NAMALWA (cell line): ENCODE data around the gene TRIL.

Experiments
- DNase-seq: peaks from one replicate; pipeline ENCODE4 v3.0.0-alpha.2; 2015; ENCODE audit warnings: low spot score

The TRIL gene

DNA sequence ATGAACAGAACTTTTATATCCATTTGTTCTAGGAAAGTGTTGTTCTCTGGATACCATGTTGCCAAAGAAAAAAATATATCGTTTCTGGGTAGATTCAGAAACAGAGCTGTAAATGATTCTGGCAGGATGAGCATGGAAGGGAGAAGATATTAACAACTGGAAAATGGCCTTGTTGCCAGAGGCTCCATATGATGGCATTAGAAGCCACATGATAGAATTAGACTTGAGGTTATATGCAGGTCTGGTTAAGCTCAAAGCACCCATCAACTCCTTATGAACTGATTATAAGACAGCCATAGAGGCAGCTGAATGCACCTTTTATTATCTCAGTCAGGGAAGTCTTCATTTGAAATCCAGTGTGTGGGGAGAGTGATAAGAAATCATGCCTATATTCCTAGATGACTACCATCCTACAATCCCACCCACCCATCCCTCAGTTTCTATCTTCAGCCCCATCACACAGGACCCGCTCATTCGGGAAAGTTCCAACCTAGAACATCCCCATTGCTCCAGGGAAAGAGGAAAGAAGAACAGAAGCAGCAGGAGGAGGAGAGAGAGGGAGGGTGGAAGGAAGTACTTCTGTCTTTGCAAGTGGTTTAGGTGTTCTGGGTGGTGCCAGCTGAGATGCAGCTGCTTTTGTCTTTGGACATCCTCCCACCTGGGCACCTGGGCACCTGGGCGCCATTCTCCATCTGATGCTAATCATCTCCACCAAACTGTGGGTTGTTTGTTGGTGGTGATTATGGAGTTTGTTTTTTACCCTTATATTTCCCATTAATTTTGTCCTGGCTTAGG, 25.5 kb upstream of the TRIL start:
- DNase-seq, result no peak

DNA sequence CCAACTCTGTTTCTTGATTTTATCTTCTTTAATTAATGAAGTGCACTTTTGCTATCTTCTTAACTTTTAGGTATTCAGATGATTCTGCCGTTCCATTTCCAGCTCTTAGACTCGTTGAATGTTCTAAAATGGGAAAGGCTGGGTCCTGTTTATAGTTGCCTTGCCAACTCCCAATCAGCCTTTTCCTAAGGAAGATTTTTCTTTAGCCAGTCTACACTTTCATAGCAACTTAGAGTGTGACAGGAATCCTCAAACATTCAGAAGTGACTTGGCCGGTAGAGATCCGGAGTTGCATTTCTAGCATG, 23.0 kb upstream of the TRIL start:
- DNase-seq, result no peak

DNA sequence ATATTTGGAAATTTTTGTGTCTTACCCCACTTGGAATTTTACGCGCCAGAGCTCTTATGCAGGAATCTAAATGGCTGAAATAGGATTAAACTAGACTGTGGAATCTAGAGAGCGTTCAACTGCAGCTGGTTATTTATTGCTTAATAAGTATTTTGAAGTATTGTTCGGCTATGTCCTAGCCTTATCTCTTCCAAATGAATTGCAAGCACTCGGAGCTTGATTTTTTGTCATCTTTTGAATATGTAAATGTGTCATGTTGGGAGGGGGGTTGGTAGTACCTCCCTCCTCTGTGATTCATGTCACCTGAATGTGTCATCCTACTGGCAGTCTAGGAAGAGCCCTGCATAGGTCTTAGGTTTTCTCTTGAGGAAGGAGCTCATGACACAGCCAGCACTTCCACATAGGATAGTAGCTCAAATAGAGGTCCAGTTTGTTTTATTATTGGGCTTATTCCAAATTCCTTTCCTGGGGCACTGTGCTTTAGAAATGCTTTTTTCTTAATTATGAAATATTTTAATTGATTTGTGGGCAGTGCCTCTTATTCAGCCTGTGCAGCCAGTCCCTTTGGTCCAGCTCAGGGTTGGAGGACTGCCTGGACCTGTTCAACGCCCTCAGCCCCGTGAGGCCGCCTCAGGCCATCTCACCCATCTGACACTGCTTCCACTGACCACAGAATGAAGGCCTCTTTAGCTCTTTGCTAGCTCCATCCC, 22.5 kb upstream of the TRIL start:
- DNase-seq, result no peak

DNA sequence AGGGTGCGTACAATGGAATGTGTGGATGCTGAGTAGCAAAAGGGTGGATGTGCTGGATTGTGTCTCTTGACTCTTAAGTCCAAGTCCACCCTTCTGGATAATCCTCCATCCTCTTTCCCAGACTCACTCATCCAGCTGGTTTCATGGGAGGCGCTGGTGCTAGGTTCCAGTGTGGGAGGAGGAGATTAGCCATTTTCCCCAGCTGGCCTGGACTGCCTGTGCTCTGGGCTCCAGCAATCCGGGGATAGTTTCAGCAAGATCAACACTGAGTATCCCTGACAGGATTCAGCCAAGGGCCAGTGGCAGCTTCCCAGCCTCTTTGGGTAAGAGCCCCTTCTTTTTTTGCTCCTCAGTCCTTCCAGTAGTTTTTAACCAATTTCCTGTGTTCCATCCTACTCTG, 21.6 kb upstream of the TRIL start:
- no peak for DNase-seq

DNA sequence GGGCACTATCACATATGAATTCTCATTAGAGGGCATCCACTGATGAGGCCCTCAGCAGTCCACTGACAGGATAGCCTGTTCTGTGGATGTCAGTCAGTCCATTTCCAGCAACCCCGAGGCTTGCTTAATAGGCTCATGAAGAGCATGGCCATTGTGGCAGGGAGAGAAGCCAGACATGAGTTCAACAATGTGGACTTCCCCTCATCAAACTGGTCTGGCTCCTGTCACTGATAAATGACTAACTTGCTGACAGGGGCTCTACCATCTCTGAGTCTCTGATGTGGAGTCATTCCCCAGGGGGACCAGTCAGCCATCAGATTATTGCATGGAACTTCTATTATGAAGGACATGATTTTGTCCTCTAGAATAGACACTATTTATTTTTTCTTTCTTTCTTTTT, 19.8 kb upstream of the TRIL start:
- no peak for DNase-seq

DNA sequence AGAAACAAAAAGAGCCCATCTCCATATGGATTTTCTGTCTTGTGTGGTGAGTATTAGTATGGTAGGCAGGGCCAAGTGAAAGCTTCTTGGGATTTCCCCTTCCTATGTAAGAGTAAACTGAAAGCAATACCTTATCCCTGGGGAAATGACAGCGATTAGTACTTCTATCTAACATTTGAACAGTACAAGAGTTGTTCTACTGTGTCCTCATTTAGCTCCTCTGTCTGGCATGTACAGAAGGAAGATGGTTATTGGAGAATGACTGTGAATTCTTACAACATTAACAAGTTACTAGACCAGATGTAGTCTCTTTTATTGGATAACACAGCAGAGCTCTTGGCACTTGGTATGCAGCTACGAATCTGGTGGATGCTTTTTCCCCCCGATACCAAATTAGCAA, 17.9 kb upstream of the TRIL start:
- DNase-seq, result no peak

DNA sequence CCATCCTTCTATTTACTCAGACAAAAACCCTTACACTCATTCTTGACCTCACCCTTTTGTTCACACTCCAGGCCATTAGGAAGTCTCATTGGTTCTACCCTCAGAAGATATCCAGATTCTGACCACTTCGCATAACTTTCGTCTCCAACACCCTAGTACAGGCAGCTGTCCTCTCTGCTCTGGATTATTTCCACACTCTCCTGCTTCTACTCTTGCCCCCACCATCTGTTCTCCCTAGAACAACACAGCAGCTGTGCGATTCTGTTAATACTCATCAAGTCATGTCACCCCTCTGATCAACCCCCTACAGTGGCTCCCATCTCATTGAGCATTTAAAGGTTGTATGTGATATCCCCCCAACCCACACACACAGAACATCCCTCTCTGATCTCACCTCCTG, 15.5 kb upstream of the TRIL start:
- no peak for DNase-seq

DNA sequence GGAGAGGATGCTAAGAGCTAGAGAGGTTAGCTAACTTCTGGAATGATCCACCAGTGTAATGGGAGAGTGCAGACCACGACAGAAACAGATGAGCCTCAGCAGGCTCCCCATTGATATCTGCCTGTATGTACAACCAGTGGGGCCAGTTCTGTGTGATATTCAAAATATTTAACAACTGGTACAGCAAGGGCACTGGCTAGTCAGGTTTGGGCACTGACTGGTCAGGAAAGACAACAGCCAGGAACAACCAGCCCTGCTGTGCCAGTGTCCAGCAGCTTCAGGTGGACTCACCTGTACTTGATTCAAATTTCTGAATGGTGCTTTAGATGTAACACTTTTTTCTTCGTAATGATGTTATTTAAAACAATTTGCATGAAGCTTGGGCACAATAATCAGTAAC, 5.9 kb upstream of the TRIL start:
- no peak for DNase-seq

DNA sequence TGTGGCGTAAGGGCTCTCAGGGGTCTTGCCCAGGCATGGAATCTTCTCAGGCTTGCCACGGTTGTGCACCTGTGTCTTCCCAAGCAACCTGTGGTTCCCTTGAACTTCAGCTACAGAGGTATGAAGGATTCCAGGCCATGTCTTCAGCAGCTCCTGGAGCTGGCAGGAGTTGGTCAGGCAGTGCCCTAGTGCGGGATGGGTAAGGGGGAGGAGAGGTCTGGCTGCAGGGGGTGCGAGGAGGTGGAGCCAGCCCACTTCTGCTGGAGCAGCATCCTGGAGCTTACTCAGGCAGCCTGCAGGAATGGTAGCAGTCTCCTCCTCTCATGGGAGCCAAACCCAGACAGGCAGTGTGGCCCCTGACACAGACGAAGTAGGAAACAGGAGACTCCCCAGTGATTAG, 3.8 kb upstream of the TRIL start:
- no peak for DNase-seq

DNA sequence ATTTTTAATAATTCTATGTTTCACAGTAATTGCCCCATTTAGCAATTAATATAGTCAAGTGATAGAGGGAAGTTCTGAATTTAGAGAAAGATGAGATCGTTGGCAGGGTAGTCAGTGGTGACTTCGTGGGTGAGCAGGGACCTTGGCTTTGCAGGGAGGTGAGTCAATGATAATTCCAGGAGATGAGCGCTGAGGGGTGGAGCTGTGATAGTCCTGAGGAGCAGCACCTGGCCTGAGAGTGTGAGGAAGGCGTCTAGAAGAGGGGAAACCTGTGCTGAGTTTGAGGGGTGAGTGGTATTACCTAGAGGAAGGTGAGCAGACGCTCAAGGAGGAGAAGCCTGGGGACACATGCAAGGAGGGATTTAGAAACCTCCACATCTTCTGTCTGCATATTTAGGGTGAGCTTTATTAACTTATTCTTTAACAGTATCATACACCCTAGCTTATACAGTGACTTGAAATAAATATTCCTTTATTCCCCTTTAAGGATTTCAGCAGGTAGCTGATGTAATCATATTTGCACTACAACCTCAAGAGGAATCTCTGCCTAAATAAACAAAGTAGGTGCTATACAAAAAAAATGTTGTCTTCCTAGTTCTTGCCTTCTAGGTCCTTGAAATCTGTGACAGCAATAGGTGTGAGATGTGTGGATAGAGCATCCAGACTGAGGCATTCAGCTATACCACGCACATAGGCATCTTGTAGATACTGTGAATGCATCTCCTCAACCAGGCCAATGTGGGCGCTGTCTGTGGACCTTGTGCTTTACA, 2.1 kb upstream of the TRIL start:
- DNase-seq, result peak; percentile 9

DNA sequence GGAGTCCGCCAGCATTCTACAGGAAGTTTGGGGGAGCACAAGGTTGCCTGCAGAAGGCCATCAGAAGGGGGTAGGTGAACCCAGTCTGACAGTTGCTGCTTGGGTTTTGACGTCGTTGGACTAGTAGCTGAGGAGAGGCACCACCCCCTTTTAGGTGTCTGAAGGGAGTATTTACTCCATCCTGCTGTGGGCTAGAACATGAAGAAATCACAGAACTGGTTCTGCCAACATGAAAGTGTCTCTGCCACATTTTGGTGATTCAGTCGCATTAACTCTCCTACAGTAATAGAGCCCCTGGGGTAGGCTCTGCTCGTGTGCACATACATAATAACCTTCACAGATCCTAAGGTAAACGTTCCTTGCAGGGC, 834 bp upstream of the TRIL start:
- DNase-seq, result no peak

DNA sequence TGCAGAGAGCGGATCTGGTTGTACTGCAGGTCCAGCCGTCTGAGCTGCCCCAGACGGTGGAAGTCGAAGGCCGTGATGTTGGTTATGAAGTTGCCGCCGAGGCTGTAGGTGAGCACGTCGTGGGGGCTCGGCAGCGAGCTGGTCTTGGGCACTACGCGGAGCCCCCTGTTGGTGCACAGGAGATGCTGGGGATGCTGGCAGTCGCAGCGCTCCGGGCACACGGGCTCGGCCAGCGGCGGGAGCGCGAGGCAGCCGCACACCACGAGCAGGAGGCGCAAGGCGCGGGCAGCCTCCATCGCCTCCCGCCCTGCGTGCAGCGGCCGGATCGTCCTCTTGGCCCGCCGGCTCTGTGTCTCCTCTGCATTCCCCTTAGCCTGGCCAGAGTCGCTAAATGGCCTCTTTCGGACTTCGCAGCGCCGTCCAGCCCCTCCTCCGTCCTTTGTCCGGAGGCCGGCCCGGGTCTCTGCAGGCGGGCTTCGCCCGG, 337 bp downstream of the TRIL start:
- no peak for DNase-seq

DNA sequence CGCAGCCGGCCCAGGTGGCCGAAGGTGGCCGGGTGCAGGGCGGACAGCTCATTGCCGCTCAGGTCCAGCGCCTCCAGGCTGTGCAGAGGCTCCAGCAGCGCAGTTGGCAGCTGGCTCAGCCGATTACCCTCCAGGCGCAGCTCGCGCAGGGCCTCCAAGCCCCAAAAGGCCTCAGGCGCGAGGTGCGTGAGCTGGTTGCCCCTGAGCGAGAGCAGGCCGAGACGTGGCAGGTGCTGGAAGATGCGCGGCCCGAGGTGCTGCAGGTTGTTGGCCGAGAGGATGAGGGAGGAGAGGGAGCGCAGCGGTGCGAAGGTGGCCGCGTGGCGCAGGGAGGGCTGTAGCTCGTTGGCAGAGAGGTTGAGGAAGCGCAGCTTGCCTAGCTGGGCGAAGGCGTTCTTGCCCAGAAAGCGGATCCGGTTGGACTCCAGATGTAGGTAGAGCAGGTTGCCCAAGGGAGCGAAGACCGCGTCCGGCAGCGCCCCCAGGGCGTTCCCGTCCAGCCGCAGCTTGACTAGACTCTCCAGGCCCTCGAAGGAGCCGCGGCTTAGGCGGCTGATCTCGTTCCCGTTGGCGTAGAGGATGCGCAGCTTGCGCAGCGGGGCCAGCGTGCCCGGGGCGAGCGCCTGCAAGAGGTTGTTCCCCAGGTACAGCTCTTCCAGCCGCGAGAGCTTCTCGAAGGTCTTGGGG, 923 bp downstream of the TRIL start:
- no peak for DNase-seq

DNA sequence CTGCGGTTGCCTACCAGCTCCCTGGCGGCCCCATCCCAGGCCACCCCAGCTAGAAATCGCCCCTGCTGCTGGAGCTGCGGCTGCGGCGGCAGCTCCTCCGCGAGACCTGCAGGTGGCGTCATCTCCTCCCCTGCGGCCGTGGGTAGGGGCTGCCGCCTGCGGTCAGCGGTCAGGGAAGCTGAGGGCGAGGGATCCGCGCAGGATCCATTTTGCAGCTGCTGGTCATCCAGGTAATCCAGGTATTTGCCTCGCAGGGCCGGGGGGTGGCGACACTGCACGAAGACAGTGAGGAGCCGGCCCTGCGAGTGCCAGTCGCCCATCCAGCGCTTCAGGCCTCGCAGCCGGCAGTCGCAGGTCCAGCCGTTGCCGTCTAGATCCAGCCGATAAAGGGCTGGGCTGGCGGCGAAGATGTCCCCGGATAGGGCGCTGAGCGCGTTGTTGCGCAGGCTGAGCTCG, 1.5 kb downstream of the TRIL start:
- DNase-seq, result no peak

DNA sequence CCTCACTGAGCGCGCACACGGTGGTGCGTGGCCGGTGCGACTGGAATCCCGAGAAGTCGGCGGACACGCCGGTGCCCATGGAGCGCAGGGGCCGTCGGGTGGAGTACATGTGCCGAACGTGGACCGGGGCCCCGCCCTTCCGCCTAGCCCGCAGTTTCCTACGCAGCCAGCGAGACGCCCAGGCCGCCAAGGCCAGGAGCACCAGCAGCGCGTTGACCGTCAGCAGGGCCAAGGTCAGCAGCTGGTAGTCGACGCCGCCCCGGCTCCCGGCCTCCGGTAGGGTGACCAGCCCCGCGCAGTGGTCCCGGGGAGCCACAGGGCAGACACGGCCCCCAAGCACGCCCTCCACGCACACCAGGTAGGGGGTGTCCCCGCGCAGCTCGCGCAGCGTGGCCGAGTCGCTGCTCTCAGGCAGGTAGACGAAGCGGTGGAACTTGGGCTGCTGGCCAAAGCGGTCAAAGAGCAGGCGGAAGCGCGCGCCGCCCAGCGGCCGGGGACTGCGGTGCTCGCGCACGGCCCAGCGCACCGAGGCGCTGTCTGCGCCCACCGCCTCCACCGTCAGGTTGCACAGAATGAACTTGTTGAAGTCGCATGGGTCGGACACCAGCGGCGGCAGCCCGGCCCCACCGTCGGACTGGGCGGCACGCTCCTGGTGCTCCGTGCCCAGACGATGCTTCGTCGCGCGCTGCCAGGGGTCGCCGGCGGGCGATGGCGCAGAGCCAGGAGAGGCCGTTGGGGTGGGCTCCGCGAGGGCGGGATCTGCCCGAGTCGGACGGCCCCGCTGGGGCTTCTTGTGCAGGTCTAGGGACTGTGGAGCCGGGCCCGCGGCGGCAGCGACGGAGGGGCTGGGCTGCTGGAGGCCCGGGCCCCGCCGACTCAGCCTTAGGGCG, 2.2 kb downstream of the TRIL start:
- DNase-seq, result no peak

DNA sequence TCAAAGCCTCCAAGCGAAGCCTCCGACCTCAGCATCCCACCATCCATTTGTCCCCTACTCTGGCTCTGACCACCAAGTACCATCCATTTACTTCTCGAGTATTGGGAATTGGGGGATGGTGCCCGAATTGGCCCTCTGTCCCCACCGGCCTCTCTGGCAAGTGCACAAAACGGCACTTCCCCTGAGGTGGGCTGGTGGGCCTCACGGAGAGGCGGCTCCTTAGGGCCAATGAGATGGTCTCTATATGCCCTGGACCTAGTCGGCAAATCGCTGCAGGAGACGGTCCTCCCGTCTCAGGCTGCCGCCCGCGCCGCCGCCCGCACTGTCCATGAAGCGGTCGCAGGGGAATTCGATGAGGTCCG, 2.8 kb downstream of the TRIL start:
- no peak for DNase-seq

DNA sequence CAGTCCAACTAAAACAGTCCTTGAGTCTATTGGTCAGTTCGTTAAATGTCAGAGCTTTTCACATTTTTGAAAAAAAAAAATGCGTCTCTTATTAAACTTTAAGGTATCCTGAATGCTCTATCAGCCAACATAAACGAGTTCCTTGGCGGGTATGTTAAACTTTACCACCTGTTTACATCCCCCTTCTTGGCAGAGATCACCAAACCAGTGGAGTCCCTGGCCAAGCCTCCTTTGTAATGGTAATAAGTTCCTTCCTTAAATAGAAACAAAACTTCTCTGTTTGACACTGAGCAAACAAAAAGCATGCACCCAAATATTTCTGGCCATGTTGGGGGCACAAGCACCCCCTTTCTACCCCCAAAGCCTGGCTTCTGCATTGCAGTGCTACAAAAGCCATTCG, 3.2 kb downstream of the TRIL start:
- DNase-seq, result peak; percentile 24

DNA sequence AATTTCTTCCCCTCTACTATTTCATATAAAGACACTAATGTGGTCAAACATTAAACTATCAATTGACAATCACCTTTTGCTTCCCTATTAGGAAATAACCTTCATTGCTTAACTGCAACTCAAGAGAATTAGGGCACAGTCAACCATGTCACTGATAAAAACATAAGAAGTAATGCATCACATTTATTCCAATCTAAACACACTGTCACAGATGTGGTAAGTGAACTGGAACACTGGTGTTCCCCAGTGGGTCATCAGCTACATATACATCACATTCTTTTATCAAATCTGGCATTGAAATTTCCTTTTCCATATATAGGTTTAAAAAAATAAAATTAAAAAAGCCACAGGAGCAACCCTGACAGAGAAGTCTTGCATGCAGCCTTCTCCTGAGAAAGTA, 3.7 kb downstream of the TRIL start:
- peak; percentile 30 for DNase-seq

DNA sequence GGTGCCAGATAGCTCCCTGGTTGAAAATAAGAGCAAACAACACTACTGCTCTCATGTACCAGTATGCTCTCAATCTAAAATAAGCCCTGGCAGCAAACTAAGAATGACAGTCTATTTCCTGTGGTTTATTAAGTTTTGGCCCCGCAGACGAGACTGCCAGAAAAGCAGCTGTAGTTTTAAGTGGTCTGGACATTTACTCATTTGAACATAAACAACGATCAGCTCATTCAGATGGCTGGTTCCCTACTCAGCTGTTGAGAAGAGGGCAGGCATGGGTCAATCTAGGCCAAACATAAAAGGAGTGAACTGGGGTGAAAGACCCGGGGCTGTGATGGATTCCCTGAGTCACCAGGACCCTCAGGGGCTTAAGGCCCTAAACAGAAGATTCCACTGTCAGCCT, 4.5 kb downstream of the TRIL start:
- DNase-seq, result peak; percentile 55

DNA sequence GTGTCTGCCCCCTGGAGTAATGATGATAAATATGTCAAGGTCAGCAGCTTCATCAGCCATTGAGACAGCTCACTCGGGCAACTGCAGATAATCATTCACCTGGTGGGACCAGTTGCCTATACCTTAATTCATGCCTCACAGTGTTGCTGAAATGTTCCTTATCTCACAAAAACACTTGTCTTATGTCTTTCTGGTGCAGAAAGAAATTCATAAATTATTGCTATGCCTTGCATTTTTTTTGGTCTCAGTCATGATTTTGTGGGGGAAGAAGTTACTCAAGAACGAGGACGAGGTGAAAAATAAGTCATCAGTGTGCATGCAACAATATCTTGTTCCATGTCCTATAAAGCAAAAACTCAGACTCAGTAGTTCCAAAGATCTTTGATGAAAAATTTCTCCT, 16.0 kb downstream of the TRIL start:
- no peak for DNase-seq

DNA sequence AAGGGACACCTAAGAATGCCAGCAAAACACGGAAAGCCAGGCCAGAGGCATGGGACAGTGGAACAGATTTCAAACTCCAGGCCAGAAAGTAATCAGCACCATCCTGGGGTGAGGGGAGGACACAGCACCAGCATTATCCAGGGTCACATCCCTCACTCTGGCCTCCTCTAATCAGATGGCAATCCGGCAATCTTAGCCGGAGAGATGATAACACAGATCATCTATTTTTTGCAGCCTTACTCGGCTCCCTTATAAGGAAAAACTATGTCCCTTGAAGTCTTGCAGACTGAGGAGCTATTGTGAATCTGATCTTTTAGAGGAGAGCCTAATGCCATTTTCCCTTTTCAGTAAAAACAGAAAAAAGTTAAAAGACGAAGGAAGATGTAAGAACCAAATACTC, 16.5 kb downstream of the TRIL start:
- DNase-seq, result no peak
